Hematopoietic multipotent progenitor cell treated with erythropoietin and hydrocortisone succinate and interleukin-3 and kit ligand, for 8 days (in vitro differentiated cells): Measurements from ENCODE around the gene PRPS2.

ENCODE experiments used
- DNase-seq: peaks from one replicate; pipeline ENCODE4 v3.0.0-alpha.2; 2015

Gene PRPS2

GRCh38 chrX:12819222-12819621 lies 28.0 kb downstream of the PRPS2 start:
- no peak for DNase-seq

- DNase-seq: no peak
These were observed 29.5 kb downstream of the PRPS2 start for GRCh38 chrX:12820737-12821136.

- no peak for DNase-seq
These were observed 33.7 kb downstream of the PRPS2 start for GRCh38 chrX:12824944-12825343.

GRCh38 chrX:12825801-12826200 lies 34.6 kb downstream of the PRPS2 start:
- no peak for DNase-seq

- no peak for DNase-seq
These were observed 52.0 kb downstream of the PRPS2 start for GRCh38 chrX:12843061-12843667.

DNA sequence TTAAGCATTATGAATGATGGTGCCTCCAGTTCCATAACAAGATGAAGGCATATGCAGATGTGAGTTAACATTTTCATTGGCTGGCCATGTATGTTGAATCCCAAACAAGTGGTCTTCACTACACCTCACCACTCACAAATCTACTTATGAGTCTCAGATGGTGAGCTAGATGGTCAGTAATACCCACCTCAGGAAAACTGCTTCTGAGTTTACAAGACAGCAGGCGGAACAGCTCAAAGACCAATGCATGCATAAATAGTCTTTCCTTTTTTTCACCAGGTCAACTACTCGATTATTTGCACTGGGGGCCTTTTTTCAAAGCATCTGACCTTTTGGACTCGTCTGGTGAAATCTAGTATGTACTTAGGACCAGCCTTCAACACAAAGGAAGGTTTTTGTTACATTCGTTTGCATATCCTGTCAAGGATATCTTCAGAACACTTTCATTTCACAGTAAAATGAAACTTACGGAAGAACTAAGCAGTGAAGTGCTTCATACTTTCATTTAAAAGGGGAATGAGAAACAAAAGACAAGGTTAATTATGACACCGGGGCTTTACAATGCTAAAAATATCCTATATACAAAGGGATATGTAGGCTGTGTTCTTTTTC lies 52.6 kb downstream of the PRPS2 start:
- DNase-seq: no peak

- DNase-seq: no peak
These were observed 53.1 kb downstream of the PRPS2 start for GRCh38 chrX:12844319-12844718.

- no peak for DNase-seq
These were observed 74.1 kb downstream of the PRPS2 start for GRCh38 chrX:12865359-12865758.

DNA sequence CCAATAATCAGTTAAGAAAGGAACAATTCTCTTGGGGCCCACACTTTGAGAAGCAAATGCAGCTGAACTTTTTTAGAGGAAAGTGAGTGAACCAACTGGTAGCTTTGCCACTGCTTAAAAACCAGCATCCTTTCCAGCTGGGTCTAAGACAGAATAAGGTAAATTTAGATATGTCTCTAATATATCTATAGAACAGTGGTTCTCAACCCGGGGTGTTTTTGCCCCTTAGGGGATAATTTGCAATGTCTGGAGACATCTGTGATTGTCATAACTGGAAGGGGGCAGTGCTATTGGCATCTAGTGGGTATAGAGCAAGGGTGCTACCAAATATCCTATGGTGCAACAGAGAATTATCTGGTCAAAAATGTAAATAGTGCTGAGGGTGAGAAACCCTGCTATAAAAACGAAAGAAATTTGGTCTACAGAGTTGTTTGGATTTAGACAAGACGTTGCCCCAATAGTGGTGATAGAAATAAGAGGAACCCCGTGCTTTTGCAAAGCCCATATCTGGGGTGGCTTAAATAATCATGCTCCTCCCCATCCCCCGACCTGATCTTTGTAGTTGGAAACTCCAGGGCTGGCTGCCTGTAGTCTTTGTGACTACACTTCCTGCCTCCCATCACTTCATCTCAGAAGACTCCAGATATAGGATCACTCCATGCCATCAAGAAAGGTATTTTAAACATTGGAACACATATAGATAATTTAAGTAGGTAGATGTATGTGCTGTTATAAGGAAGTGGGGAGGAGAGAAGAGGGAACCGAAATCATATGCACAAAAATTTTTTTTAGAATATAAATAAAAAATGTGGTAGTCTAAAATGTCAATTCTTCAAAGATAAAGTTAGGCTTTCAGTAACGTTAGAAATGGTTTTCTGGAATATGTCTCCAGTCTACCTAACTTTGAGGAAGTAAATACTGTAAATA lies 75.5 kb downstream of the PRPS2 start, which contains the start of gene TLR7:
TLR7 (plus strand) TSS at position 622 of the 927 bp plus-strand sequence. CDS start 507 bp downstream, outside the sequence.
- DNase-seq: no peak

GRCh38 chrX:12867685-12868084 lies 76.5 kb downstream of the PRPS2 start:
- DNase-seq: no peak

DNA sequence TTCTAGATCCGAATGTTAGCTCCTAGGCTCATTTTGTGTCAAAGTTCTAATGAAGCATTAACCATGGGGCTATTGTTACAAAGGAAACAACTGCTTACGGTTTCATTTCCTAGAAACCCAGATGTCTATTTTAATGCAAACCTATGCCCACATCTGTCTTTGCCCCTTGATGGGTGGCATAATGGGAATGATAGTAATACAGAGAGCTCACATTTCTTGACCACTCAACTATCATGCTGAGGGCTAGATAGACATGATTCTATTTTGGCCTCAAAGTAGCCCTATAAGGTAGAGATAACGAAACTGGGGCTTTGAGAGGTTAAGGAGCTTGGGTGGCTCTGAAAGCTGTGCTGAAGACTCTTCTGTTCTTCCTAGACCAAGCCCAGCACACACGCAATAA lies 77.5 kb downstream of the PRPS2 start:
- DNase-seq: no peak

DNA sequence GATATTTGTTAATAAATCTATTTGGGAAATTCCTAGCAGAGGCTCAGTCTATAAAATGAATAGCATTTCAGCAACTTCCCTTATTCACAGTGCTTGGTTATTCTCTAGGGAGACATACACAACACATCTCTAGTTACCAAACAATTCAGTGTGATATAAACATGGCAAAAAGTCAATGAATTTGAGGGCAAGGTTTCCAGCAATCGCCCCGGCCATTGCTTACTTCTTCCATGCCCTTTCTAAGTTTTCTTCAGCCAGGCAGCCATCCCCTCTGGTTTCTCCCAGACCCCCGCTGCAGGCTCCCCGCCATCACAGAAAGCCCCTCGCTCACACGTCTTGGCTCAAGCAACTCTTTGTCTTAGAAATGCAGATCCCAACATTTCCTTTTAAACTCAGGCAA lies 80.0 kb downstream of the PRPS2 start:
- DNase-seq: no peak

DNA sequence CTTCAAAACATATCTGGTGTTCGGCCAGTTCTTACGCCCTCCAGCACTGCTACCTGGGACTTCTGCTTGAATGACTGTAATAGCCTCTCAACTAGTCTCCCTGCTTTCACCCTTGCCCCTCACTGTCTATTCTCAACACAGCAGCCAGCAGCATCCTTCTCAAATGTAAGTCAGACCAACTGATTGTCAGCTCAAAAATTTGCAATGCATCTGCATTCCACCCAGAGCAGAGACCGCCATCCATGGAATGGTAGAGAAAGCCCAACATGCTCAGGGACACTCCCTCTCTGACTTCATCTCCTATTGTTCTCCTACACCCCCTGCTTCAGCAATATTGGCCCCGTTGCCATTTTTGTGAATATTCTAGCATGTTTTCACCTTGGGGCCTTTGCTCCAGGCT lies 81.5 kb downstream of the PRPS2 start:
- DNase-seq: no peak
